NCI-H2196 (cell line): Measurements from ENCODE around the gene BMP8B.

Source experiments
- DNase-seq: peaks from one replicate; lab custom pipeline; 2025; ENCODE audit not compliant: unreplicated experiment; lab: John Stamatoyannopoulos, UW

BMP8B gene

DNA sequence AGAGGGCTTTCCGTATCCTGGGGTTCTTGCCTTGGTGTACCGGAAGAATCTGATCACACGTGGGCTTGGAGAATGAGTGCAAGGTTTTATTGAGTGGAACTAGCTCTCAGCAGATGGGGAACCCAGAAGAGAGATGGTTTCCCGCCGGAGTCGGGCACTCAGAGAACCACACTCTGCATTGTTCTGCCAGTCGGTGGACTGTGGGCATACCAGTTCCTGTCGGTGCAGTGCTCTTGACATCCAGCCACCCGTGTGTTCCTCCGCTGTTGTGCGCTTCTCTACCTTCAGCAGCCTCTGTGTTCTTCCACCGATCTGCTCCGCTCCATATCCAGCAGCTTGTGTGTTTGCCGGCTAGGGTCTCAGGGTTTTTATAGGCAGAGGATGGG is 60.7 kb downstream of the BMP8B start:
- no peak for DNase-seq

DNA sequence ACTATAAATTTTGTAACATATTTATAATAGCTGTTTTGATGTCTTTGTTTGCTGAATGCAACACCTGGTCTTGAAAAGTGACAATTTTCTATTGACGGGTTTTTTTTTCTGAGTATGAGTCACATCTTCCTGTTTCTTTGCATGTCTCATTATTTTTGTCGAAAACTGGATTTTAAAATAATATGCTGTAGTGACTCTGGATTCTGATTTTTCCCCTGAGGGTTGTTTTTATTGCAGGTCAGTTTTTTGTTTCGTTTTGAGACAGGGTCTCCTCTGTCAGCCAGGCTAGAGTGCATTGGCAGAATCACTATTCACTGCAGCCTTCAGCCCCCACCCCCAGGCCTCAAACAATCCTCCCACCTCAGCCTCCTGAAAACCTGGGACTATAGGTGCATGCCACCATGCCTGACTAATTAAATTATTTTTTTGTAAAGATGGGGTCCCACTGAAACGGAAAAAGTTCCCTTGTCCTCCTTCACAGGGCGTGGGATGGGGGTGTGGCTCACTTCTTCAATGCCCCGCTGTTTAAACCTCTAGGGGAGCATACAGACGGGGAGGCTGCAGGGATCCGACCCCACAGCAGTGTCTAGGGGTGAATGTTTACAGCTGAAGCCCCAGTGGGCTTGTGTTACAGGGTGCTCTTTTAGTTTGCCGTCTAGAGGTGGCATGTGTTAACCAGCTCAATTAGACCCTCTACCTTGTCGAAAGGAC is 61.3 kb downstream of the BMP8B start:
- no peak for DNase-seq

GRCh38 chr1:39726600-39726999 is 62.1 kb downstream of the BMP8B start:
- no peak for DNase-seq

- DNase-seq = no peak
Measured at GRCh38 chr1:39722495-39722894, 66.2 kb downstream of the BMP8B start.

DNA sequence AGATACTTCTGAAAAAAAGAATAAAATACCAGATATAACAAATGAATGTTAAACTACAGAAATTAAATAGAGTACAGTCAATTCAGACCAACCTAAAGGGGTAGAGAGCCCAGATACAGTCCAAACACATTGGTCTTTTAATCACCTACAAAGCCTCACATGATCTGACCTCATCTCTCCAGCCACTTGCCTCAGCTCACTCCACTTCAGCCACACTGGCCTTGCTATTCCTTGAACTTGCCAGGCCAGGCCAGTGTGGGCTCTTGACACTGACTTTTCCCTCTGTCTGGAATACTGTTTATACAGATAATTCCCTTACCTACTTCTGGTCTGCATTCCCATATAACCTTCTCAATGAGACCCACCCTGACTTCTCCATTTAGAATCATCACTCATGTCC is 67.0 kb downstream of the BMP8B start:
- no peak for DNase-seq

GRCh38 chr1:39720094-39720999 is 68.3 kb downstream of the BMP8B start:
- DNase-seq = peak; percentile 72

GRCh38 chr1:39717809-39718208 is 70.9 kb downstream of the BMP8B start:
- DNase-seq = no peak

- no peak for DNase-seq
Measured at GRCh38 chr1:39713557-39713956, 75.1 kb downstream of the BMP8B start.

DNA sequence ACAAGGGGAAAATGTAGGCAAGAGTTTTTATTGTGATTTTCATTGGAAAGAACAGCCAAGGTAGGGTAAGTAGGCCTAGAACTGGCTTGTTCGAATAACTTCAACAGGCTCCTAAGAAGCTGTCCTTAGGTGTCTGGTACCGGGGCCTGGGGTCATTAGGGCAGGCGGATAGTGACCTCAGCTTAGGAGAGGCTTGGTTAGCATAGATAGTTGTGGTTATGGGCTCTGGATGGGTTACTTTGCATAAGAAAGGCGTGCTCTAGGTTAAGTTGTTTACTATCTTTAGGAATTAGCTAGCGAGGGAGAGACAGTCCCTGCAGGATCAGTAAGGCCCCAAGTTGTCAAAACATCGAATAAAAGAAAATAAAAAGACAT is 76.7 kb downstream of the BMP8B start:
- DNase-seq = no peak

DNA sequence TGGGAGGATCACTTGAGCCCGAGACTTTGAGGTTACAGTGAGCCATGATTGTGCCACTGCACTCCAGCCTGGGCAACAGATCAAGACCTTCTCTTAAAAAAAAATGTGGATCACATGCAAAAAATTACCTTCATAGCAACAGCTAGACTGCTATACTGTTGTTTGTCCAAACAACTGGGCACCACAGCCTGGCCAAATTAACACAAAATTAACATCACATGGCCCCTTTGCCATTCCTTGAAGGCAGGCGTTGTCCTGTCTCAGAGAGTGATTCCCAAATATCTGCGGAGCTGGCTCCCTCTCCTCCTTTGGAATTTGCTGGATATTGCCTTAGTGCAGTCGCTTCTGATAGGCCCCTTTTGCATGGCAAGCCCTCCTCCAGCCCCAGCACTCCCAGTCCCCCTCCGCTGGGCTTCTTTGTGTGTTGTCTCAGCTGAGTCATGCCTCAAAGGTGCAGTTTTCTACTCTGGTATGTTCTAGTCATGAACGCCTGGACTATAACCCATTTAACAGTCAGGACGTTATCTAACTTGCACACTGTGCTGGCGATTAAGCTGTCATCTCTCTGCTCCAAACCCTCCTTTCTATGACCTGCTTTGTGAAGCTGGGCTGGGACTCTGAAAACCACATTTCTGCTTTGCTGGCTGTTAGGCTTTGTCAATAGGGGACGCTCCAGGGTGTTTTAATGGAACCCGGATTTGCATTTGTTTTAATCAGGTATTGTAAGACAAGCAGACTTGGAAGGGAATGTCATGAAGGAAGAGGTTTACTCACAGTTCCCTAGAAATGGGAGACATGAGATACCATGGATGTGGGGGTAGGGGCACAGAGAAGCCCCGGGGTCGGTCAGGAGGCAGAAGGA is 77.3 kb downstream of the BMP8B start:
- no peak for DNase-seq

- no peak for DNase-seq
Measured at GRCh38 chr1:39707506-39707905, 81.2 kb downstream of the BMP8B start.
